GM18907 (cell line): ENCODE data around the gene ENTPD5.

Experiments used
- ATAC-seq: cut with Tn5 transposase; IDR thresholded peaks from one replicate; pipeline ENCODE4 v1.9.1; 2021; ENCODE audit warnings: mild to moderate bottlenecking, moderate library complexity; ENCODE audit not compliant: unreplicated experiment

ENTPD5 gene

GRCh38 chr14:74018586-74019407 lies at the start of gene ENTPD5, which contains the start of gene BBOF1:
ENTPD5 (minus strand) TSS chr14:74019288; CDS start chr14:73988102, 31,186 bp downstream.
BBOF1 (plus strand) TSS chr14:74019349; CDS start chr14:74019479, 130 bp downstream.
- peak; percentile 83 for ATAC-seq

- ATAC-seq = no peak
Measured at GRCh38 chr14:74065746-74066575, 46.9 kb upstream of the ENTPD5 start.

GRCh38 chr14:74064883-74065282 lies 45.8 kb upstream of the ENTPD5 start:
- no peak for ATAC-seq

GRCh38 chr14:74064426-74064825 lies 45.3 kb upstream of the ENTPD5 start:
- no peak for ATAC-seq

GRCh38 chr14:74062809-74063150 lies 43.7 kb upstream of the ENTPD5 start:
- no peak for ATAC-seq

- no peak for ATAC-seq
Measured at GRCh38 chr14:74049876-74050495, 30.9 kb upstream of the ENTPD5 start.

GRCh38 chr14:74048281-74048680 lies 29.2 kb upstream of the ENTPD5 start:
- no peak for ATAC-seq

- ATAC-seq = no peak
Measured at GRCh38 chr14:74045522-74045921, 26.4 kb upstream of the ENTPD5 start.

- no peak for ATAC-seq
Measured at GRCh38 chr14:74042296-74042695, 23.2 kb upstream of the ENTPD5 start.

GRCh38 chr14:74038020-74038859 lies 19.2 kb upstream of the ENTPD5 start:
- ATAC-seq = no peak

GRCh38 chr14:74035556-74035955 lies 16.5 kb upstream of the ENTPD5 start:
- ATAC-seq = no peak

GRCh38 chr14:74034572-74034971 lies 15.5 kb upstream of the ENTPD5 start:
- ATAC-seq = no peak

GRCh38 chr14:74029136-74029535 lies 10.0 kb upstream of the ENTPD5 start:
- no peak for ATAC-seq

GRCh38 chr14:74022346-74022745 lies 3.3 kb upstream of the ENTPD5 start:
- no peak for ATAC-seq

- no peak for ATAC-seq
Measured at GRCh38 chr14:74019408-74020137, 485 bp upstream of the ENTPD5 start.

GRCh38 chr14:74018174-74018585 lies 908 bp downstream of the ENTPD5 start:
- ATAC-seq = peak; percentile 11

- ATAC-seq = no peak
Measured at GRCh38 chr14:74015963-74016362, 3.1 kb downstream of the ENTPD5 start.

GRCh38 chr14:74015176-74015575 lies 3.9 kb downstream of the ENTPD5 start:
- ATAC-seq = no peak

GRCh38 chr14:74014299-74014698 lies 4.8 kb downstream of the ENTPD5 start:
- no peak for ATAC-seq
